ENCODE measurements around the gene MRTFB. TPM values are rescaled to one million over a fixed set of nuclear protein-coding genes. Genes with fewer than 3 reads are reported as not detected.

Gene MRTFB
- total and polyA plus RNA-seq, 2 of the 13 experiments (the other 11 are each of a cell fraction or from before 2014, with no cell fraction given): 11.4 to 14.0 TPM

- TF ChIP-seq XBP1 (CRISPR knock-in tag; IDR thresholded peaks at IDR 0.05) (no peak), JDP2 (CRISPR knock-in tag; IDR thresholded peaks at IDR 0.05; ENCODE audit: borderline replicate concordance) (no peak), RAD51 (IDR thresholded peaks at IDR 0.05; ENCODE audit: borderline replicate concordance) (no peak), ZNF567 (CRISPR knock-in tag; IDR thresholded peaks at IDR 0.05; ENCODE audit: borderline replicate concordance) (no peak), CENPBD1 (CRISPR knock-in tag; IDR thresholded peaks at IDR 0.05; ENCODE audit: borderline replicate concordance, low read depth) (no peak), PHF20 (CRISPR knock-in tag; IDR thresholded peaks at IDR 0.05) (no peak), ZNF605 (CRISPR knock-in tag; IDR thresholded peaks at IDR 0.05) (no peak), NR2F2 (IDR thresholded peaks at IDR 0.05; ENCODE audit: borderline replicate concordance, low read depth) (peak; percentile 49; the same call in 1 of the 2 replicates), PHF5A (CRISPR knock-in tag; IDR thresholded peaks at IDR 0.05; ENCODE audit: low read depth, unreplicated experiment) (peak; percentile 35), MAZ (IDR thresholded peaks at IDR 0.05; ENCODE audit: borderline replicate concordance, low read depth, low read length) (no peak), MAZ (CRISPR knock-in tag; IDR thresholded peaks at IDR 0.05; ENCODE audit: low read depth) (peak; percentile 47; the same call in 1 of the 2 replicates), ZIK1 (CRISPR knock-in tag; IDR thresholded peaks at IDR 0.05; ENCODE audit: borderline replicate concordance, low read depth) (no peak), MTF2 (CRISPR knock-in tag; IDR thresholded peaks at IDR 0.05; ENCODE audit: borderline replicate concordance) (no peak), SRSF1 (optimal IDR thresholded peaks at IDR 0.05; ENCODE audit: low read depth, low read length) (no peak), SSRP1 (CRISPR knock-in tag; IDR thresholded peaks at IDR 0.05) (no peak), DBP (CRISPR knock-in tag; IDR thresholded peaks at IDR 0.05; ENCODE audit: not compliant biosample characterization) (no peak), HNRNPLL (IDR thresholded peaks at IDR 0.05; ENCODE audit: low read depth, low read length, poor library complexity, severe bottlenecking) (no peak), SP5 (CRISPR knock-in tag; IDR thresholded peaks at IDR 0.05; ENCODE audit: borderline replicate concordance, low read depth) (0 out of 2 replicates have a peak, but pooled peaks have one; percentile 7), ZNF552 (CRISPR knock-in tag; IDR thresholded peaks at IDR 0.05; ENCODE audit: borderline replicate concordance) (no peak), TCF7 (IDR thresholded peaks at IDR 0.05; ENCODE audit: low read depth) (0 out of 2 replicates have a peak, but pooled peaks have one; percentile 21), MIER3 (CRISPR knock-in tag; IDR thresholded peaks at IDR 0.05; ENCODE audit: borderline replicate concordance) (no peak), YEATS2 (CRISPR knock-in tag; IDR thresholded peaks at IDR 0.05; ENCODE audit: borderline replicate concordance) (no peak), ZNF547 (CRISPR knock-in tag; IDR thresholded peaks at IDR 0.05) (no peak), RXRA (CRISPR knock-in tag; IDR thresholded peaks at IDR 0.05) (no peak), TERF1 (CRISPR knock-in tag; IDR thresholded peaks at IDR 0.05) (no peak), PCBP1 (IDR thresholded peaks at IDR 0.05; ENCODE audit: borderline replicate concordance, low read depth, low read length) (no peak), DNMT3B (CRISPR knock-in tag; conservative IDR thresholded peaks at IDR 0.05) (no peak)
These were observed 35.3 kb downstream of the MRTFB start (continued) for GRCh38 chr16:14106457-14106856.

Data from HepG2 (cell line).